ENCODE results near the gene ATP5MK. TPM values are rescaled to one million over a fixed set of nuclear protein-coding genes. Genes with fewer than 3 reads are reported as not detected.
"Not testable (repeated sequence)": the region's sequence is repeated elsewhere in the genome, so short reads cannot be mapped to it uniquely, and the experiment has no call there.

Gene ATP5MK
- total RNA-seq, 1 donor from 2014 or later: 958 TPM

- intact Hi-C loops (cut with DNase I): loop anchor here (5.0 kb wide), 1 partner anchor 177 kb away; no protein-coding TSS in a partner anchor
- DNase-seq (ENCODE audit: low spot score): no peak
These were observed 19.3 kb upstream of the ATP5MK start for GRCh38 chr10:103415581-103415980.

GRCh38 chr10:103413564-103413963 lies 17.3 kb upstream of the ATP5MK start:
- DNase-seq (ENCODE audit: low spot score): no peak
- intact Hi-C loops (cut with DNase I): no loop called here

- DNase-seq (ENCODE audit: low spot score): no peak
- intact Hi-C loops (cut with DNase I): loop anchor here (2.0 kb wide), 1 partner anchor 29 kb away; no protein-coding TSS in a partner anchor
These were observed 1.0 kb upstream of the ATP5MK start for GRCh38 chr10:103397191-103397825.

GRCh38 chr10:103396789-103397087 lies 463 bp upstream of the ATP5MK start:
- no peak for DNase-seq (ENCODE audit: low spot score)
- intact Hi-C loops (cut with DNase I): loop anchor here (2.0 kb wide), 1 partner anchor 28 kb away; no protein-coding TSS in a partner anchor

- intact Hi-C loops (cut with DNase I): loop anchor here (2.0 kb wide), 1 partner anchor 27 kb away; no protein-coding TSS in a partner anchor
These were observed 565 bp downstream of the ATP5MK start for GRCh38 chr10:103395754-103396066.

GRCh38 chr10:103394180-103394579 lies 2.1 kb downstream of the ATP5MK start:
- intact Hi-C loops (cut with DNase I): no loop called here
- DNase-seq (ENCODE audit: low spot score): no peak

More at GRCh38 chr10:103395754-103396066, 565 bp downstream of the ATP5MK start:
- no peak for DNase-seq (ENCODE audit: low spot score)

- no peak for DNase-seq (ENCODE audit: low spot score)
- intact Hi-C loops (cut with DNase I): no loop called here
These were observed 13.5 kb downstream of the ATP5MK start for GRCh38 chr10:103382769-103383168.

GRCh38 chr10:103374263-103374662 lies 22.0 kb downstream of the ATP5MK start:
- DNase-seq (ENCODE audit: low spot score): no peak
- intact Hi-C loops (cut with DNase I): no loop called here

- intact Hi-C loops (cut with DNase I): no loop called here
- DNase-seq (ENCODE audit: low spot score): no peak
These were observed 22.7 kb downstream of the ATP5MK start for GRCh38 chr10:103373544-103373943.

GRCh38 chr10:103367782-103368518 lies 28.3 kb downstream of the ATP5MK start, which contains the start of gene TAF5:
TSS of gene TAF5 (plus strand) at chr10:103367976. CDS start at chr10:103367990, 14 bp downstream.
- intact Hi-C loops (cut with DNase I): loop anchor here (2.0 kb wide), 1 partner anchor 29 kb away; the partner anchor contains the start of genes ATP5MK and PDCD11
- peak; percentile 96 for DNase-seq (ENCODE audit: low spot score)

GRCh38 chr10:103367379-103367781 lies 28.9 kb downstream of the ATP5MK start:
- no peak for DNase-seq (ENCODE audit: low spot score)
- intact Hi-C loops (cut with DNase I): no loop called here

GRCh38 chr10:103360791-103361190 lies 35.5 kb downstream of the ATP5MK start:
- intact Hi-C loops (cut with DNase I); DNase-seq (ENCODE audit: low spot score): not testable (repeated sequence)

- DNase-seq (ENCODE audit: low spot score); intact Hi-C loops (cut with DNase I): not testable (repeated sequence)
These were observed 36.8 kb downstream of the ATP5MK start for GRCh38 chr10:103359493-103359892.

GRCh38 chr10:103355906-103356599 lies 40.2 kb downstream of the ATP5MK start:
- intact Hi-C loops (cut with DNase I): no loop called here
- no peak for DNase-seq (ENCODE audit: low spot score)

GRCh38 chr10:103354567-103354966 lies 41.7 kb downstream of the ATP5MK start:
- DNase-seq (ENCODE audit: low spot score); intact Hi-C loops (cut with DNase I): not testable (repeated sequence)

- intact Hi-C loops (cut with DNase I): no loop called here
- DNase-seq (ENCODE audit: low spot score): no peak
These were observed 43.0 kb downstream of the ATP5MK start for GRCh38 chr10:103353281-103353680.

GRCh38 chr10:103350517-103351260 lies 45.6 kb downstream of the ATP5MK start, which contains the start of gene PCGF6:
TSS of gene PCGF6 (minus strand) at chr10:103351140. CDS start at chr10:103351066, 74 bp downstream.
- intact Hi-C loops (cut with DNase I): no loop called here

GRCh38 chr10:103350175-103350516 lies 46.1 kb downstream of the ATP5MK start:
- intact Hi-C loops (cut with DNase I): no loop called here
- DNase-seq (ENCODE audit: low spot score): no peak

More at GRCh38 chr10:103350517-103351260, 45.6 kb downstream of the ATP5MK start, which contains the start of gene PCGF6:
- DNase-seq (ENCODE audit: low spot score): peak; percentile 90

Data from cardiac septum (tissue), 1 donor.